Measurements from ENCODE around the gene ZC3H18.

Gene ZC3H18

DNA sequence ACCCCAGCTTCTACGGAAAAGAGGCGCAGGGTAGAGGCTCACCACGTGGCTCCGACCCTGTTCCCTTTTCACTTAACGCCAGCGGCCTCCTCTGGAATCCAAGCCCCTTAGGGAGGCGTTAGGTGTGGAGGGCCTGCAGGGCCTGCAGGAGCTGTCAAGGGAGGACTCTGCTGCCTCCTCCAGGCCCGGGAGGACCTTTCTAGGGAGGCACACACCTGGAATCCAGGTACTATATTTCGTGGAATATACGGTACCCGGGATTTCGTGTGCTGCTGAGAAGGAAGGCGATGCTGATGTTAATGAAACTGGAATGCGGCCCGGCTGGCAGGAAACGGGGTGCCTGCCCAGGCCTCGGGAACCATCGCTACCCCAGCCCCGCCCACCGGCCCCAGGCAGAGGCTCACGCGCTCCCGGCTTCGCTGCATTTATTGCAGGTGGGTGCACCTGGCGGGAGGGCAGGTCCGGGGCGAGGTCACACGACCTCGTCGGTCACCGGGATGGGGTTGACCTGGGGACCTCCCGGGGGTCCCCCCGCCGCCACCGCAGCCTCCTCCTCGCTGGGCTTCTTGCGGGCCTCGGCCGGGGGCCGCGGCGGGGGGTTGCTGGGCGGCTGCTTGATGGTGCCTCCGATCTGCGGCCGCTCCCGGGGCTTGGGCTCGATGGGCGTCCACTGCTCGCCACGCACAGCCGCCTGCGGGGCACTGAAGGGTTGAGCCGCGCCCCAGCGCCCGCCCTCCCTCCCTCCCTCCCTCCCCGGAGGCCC, 72.9 kb downstream of the ZC3H18 start:
- no peak for FAIRE-seq

- no peak for FAIRE-seq
Observed at GRCh38 chr16:88643644-88643932, 73.4 kb downstream of the ZC3H18 start.

DNA sequence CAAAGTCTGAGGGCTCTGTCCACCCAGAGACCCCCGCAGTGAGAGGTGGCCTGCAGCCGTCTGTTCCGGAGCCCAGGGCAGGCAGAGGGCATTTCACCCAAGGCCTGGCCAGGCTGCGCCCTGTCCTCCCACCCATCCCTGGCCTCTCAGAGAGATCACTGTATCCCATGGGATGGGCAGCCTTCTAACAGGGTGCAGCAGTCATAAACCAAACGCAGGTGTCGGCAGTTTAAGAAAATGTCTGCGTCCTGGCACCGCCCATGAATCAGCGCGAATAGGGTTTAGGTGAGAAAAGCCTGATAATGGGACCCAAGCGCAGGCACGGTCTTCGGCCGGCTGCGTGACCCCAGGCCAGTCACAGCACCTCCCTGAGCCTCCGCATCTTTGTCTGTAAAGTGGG, 75.3 kb downstream of the ZC3H18 start:
- FAIRE-seq, result no peak

DNA sequence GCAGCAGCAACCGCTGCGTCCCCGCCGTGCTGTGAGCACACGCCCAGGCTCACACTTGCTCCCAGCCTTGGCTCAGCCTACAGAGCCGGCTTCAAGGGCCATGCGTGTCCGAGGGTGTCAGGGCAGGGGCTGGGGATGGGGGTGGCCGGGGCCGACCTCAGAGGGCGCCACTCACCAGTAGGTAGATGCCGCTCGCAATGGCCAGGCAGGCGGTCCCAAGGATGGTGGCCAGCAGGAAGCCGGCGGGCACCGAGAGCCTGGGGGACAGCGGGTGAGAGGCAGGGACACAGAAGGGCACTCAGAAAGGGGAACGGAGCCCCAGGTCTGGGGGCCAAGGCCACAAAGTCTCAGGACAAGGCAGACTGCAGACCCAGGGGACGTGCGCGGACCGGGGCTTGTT, 75.7 kb downstream of the ZC3H18 start:
- no peak for FAIRE-seq

DNA sequence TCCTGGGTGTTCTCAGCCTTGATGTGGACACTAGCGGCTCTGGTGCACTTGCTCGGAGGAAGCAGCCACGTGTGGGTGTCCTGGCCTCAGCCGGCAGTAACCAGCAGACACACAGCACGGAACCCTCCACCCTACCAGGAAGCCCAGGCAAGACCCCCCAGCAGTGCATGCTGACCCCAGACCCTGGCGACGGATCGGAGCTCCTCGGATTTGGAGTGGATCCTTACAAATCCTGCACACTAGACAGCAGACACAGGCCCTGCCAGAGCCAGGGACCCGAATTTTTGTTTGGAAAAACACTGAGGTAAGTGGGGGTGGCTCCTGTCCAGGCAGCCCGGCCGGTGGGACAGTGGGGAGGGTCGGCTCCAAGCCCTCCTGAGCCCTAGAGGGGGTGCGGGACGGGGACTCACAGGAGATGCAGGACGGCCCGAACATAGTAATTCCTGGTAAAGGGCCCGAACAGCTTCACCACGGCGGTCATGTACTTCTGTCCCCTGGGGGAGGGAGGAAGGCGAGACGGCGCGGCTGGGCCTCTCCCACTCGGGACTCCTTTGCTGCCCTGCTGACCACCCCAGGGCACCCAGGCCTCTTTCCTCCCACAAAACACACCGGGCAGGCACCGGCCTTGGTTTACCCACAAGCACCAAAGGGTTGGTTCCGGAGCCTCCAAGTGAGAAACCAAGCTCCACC, 76.3 kb downstream of the ZC3H18 start:
- no peak for FAIRE-seq

DNA sequence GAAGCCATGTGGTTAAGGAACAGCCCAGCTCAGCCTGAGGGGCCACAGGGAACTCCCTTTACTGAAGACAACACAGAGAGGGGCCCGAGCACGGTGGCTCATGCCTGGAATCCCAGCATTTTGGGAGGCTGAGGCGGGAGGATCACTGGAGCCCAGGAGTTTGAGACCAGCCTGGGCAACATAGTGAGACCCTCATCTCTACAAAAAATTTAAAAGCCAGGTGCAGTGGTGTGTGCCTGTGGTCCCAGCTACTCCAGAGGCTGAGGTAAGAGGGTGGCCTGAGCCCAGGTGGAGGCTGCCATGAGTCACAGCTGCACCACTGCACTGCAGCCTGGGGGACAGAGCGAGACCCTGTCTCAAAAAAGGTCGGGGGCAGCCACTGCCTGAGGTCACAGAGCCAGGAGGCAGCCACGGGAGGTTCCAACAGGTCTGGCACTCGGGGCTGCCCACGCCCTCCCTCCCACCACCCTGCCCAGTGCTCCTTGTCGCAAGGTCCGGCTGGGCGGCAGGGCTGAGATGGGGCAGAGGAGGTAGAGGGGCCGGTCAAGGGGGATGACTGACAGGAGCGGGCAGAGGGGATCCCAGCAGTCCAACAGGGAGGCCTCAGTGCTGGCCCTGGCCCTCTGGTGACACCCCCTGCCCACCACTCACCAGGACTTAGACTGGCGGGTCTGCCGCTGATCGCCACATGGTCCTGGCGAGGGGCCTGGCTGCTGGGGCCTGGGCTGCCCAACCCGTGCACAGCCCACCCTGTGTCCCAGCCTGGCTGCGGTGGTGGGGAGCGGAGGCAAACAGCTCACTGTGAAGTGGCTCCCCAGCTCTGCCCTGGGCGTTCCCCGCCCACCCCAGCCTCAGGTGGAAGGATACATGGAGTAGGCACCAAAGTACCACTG, 77.2 kb downstream of the ZC3H18 start:
- FAIRE-seq, result no peak

GRCh38 chr16:88649195-88649923, 79.2 kb downstream of the ZC3H18 start:
- FAIRE-seq, result no peak

GRCh38 chr16:88649924-88650748, 79.9 kb downstream of the ZC3H18 start:
- FAIRE-seq, result no peak

DNA sequence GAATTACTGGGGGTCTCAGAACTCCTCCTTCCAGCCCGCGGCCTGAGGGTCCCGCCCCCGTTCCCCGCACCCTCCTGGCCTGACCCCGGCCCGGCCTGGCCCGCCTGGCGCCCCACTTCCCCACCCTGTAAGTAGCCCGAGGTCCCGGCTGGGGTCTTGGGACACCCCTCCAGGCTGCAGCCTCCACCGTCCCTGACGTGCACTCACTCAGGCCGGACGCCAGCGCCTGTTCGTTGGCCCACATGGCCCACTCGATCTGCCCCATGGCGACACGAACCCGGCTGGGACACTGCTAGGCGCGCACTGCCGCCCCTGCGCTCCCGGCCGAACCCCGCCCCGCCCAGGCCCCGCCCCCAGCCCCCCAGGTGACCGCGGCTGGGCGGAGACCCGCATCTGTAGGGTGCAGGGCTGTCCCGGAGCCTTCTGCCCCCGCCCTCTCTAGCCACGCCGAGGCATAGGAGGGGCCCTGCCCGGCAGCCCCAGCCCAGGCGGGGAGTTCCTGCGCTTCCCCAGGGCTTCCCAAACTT, 80.6 kb downstream of the ZC3H18 start, which contains the start of gene CYBA:
Gene CYBA, minus strand, starts transcription at position 305 of the 527 bp plus-strand sequence. Its CDS starts 40 bp downstream, at position 265.
- FAIRE-seq, result no peak

DNA sequence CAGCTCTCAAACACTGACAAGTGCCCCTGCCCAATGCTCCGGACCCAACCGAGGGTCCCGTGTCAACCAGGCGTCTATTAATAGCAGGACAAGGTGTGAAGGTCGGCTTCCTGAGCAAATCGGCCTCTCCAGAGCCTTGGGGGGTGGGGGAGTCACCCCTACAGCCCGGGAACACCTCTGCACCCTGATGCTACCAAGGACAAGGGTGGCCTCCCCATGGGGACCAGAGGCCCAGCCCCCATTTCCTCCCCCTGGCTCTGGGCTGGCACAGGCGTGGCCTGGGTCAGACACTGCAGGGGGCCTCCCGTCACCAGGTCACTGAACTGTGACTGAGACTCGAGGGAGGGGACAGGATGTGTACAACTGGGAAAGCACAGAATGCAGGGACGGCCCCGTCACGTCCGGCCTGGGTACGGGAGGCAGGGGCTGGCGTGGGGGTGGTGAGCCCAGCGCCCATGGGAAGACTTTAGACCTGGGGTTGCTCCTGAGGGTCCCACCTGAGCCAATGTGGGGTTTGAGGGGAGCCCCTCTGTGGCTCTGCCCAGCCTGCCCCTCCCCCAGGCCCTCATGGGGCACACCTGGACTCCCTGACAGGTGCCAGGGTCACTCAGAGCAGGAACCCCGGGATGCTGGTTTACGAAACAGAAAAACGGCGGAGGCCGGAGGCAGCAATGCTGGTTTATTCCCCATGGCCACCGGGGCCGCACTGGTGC, 81.2 kb downstream of the ZC3H18 start:
- no peak for FAIRE-seq

DNA sequence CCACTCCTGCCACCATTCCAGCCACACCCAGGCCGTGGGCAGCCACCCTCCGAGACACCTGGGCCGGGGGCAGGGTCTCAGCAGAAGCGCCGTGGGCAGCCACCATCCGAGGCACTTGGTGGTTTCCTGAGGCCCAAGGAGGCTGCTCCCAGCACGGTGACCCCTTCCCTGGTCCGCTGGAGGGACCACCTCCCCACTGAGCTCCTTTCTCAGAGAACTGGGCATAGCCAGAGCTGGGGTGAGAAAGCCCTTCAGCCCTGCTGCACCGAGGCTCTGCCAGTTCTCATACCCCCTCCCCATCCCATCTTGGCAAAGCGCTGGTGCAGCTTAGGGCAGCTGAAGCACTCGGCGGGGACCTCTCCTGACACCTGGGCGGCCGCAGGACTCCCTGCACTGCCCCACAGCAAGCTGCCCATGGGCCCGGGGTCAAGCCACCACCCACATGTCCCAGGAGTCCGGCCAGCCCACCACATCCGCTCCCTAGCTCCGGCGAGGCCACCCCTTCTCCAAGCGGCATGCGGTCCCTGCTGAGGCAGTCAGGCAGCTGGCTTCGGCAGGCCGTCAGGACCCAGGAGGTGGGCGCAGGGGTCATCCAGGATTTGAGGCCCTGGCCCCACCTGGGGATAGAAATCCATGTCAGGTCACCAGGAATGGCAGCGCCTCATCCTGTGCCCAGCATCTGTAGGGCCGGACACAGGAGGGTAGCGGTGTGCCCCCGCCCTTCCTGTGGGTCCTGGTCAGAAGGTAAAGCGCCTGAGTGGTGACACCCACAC, 82.0 kb downstream of the ZC3H18 start:
- no peak for FAIRE-seq

GRCh38 chr16:88652762-88653063, 82.5 kb downstream of the ZC3H18 start:
- no peak for FAIRE-seq

- FAIRE-seq, result no peak
Observed at GRCh38 chr16:88653101-88653500, 82.9 kb downstream of the ZC3H18 start.

GRCh38 chr16:88653596-88654362, 83.6 kb downstream of the ZC3H18 start:
- FAIRE-seq, result no peak

DNA sequence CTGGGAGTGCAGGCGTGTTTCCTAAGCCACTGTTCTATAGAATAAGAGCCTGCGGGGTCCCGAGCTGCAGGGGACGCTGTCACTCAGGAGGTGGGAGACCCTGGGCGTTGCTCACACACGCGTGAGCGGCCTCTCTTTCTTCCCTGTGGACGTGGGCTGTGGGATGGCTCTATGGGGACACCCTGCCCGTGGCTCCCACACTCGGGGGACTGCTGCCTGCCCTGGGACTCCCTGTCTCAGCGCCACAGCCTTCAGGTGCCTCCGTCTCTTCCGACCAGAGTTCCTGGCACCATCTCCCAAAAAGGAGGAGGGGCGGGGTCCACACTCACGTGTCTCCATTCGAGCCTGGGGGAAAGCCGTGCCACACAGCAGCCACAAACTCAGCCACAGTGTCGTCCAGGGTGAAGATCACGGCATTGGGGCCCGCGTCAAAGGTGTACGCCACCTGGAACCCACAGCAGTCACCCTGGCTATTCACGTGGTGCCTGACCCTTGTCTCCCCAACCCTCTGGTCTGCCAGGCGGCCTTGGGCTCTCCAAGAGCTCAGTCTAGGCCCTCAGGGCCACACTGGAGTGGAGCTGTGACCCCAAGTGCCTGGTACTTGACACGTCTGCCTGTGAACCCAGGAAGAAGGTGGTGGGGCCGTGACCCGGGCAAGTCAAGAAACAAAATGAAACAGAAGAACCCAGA, 84.3 kb downstream of the ZC3H18 start:
- FAIRE-seq, result no peak

GRCh38 chr16:88655053-88655732, 85.0 kb downstream of the ZC3H18 start:
- FAIRE-seq, result no peak

GRCh38 chr16:88655733-88656281, 85.6 kb downstream of the ZC3H18 start:
- FAIRE-seq, result no peak

Data from A204.1 (cell line).